ENCODE measurements around the gene PRDM4. TPM values are rescaled to one million over a fixed set of nuclear protein-coding genes. Genes with fewer than 3 reads are reported as not detected.

The PRDM4 gene
- total RNA-seq, 1 experiment from 2014 or later, result 26.3 TPM

GRCh38 chr12:107684990-107685359, 76.0 kb downstream of the PRDM4 start:
- peaks cover 16% of the 10 kb centered on the region for H3K36me3 ChIP-seq
- DNase-seq, result peak; percentile 27 to 60
- H3K9me3 ChIP-seq (replicated peaks), result no peaks in the 10 kb centered on the region
- H3K27me3 ChIP-seq, result no peaks in the 10 kb centered on the region
- peak overlapping the region; percentile 80 for H3K4me3 ChIP-seq
- H3K4me1 ChIP-seq, result peaks cover 12% of the 10 kb centered on the region
- peak overlapping the region; percentile 84 for H3K27ac ChIP-seq

DNA sequence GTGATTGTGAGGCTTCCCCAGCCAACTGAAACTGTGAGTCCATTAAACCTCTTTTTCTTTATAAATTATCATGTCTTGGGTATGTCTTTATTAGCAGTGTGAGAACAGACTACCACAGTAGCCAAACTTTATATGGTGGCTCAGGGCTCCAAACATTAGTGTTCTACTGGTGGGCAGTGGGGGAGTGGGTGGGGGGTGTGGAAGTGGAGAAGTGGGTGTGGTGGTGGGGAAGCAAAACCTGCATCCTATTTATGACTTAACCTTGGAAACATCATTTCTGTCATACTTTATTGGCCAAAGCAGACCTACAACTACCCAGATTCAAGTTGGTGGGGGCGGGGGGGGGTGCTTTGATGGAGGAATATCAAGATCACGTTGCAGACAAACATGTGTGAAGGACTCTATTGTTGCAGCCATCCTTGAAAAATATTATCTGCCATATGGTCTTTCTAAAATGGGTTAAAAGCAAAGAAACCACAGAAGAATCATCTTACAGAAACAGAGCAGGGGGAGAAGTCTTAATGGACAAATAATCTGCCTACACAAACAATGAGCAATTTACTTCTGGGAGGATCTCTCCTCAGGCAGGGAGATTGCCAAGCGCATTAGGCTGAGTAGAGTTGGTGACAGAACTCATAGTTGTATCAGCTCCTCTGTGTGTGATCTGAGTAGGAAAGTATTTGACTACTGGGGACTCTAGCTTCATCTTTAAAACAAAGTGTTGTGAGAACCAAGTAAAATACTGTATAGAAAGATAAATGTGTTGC, 76.7 kb downstream of the PRDM4 start:
- peaks cover 11% of the 10 kb centered on the region for H3K36me3 ChIP-seq
- peaks cover 12% of the 10 kb centered on the region for H3K4me1 ChIP-seq
- peak in 1 of 2 experiments; percentile 58 for DNase-seq

More for the DNA sequence above, 76.7 kb downstream of the PRDM4 start:
- Histone ChIP-seq H3K27ac (peak overlapping the region; percentile 84; the same call in 1 of the 2 replicates), H3K4me3 (peak overlapping the region; percentile 80), H3K27me3 (no peaks in the 10 kb centered on the region), H3K9me3 (replicated peaks) (no peaks in the 10 kb centered on the region)

Other genes starting within 250 kb of the PRDM4 start
- gene PWP1, start 75.3 kb downstream of the PRDM4 start, total RNA-seq (2014; rRNA removed; shearing (Covaris generic)), result 44.9 and 50.2 TPM in 2 replicates
- not detected in 2 replicates for gene ASCL4, start 13.6 kb upstream of the PRDM4 start, total RNA-seq (2014; rRNA removed; shearing (Covaris generic))